ENCODE data around the gene C1QTNF8.

C1QTNF8 gene

GRCh38 chr16:1107731-1108130 lies 11.7 kb upstream of the C1QTNF8 start:
- DNase-seq, result no peak

GRCh38 chr16:1107141-1107540 lies 11.1 kb upstream of the C1QTNF8 start:
- DNase-seq, result no peak

GRCh38 chr16:1106659-1107058 lies 10.6 kb upstream of the C1QTNF8 start:
- no peak for DNase-seq

- no peak for DNase-seq
Observed at GRCh38 chr16:1105888-1106620, 10.0 kb upstream of the C1QTNF8 start.

- DNase-seq, result no peak
Observed at GRCh38 chr16:1103636-1103980, 7.6 kb upstream of the C1QTNF8 start.

GRCh38 chr16:1102921-1103635 lies 7.0 kb upstream of the C1QTNF8 start:
- DNase-seq, result no peak

GRCh38 chr16:1102333-1102700 lies 6.3 kb upstream of the C1QTNF8 start:
- no peak for DNase-seq

GRCh38 chr16:1101573-1102332 lies 5.7 kb upstream of the C1QTNF8 start:
- no peak for DNase-seq

GRCh38 chr16:1101133-1101532 lies 5.1 kb upstream of the C1QTNF8 start:
- no peak for DNase-seq

- no peak for DNase-seq
Observed at GRCh38 chr16:1100084-1100800, 4.2 kb upstream of the C1QTNF8 start.

- DNase-seq, result no peak
Observed at GRCh38 chr16:1099189-1100083, 3.4 kb upstream of the C1QTNF8 start.

- DNase-seq, result no peak
Observed at GRCh38 chr16:1098266-1098991, 2.4 kb upstream of the C1QTNF8 start.

GRCh38 chr16:1097800-1098199 lies 1.8 kb upstream of the C1QTNF8 start:
- no peak for DNase-seq

GRCh38 chr16:1097156-1097555 lies 1.1 kb upstream of the C1QTNF8 start:
- no peak for DNase-seq

GRCh38 chr16:1095450-1096168 lies 435 bp downstream of the C1QTNF8 start:
- no peak for DNase-seq

- DNase-seq, result no peak
Observed at GRCh38 chr16:1094601-1095449, 1.2 kb downstream of the C1QTNF8 start.

- no peak for DNase-seq
Observed at GRCh38 chr16:1094124-1094479, 1.9 kb downstream of the C1QTNF8 start.

- DNase-seq, result no peak
Observed at GRCh38 chr16:1093284-1094123, 2.5 kb downstream of the C1QTNF8 start.
